HepG2 (cell line): ENCODE data around the gene DTWD2. TPM values are rescaled to one million over a fixed set of nuclear protein-coding genes. Genes with fewer than 3 reads are reported as not detected.

Experiments used
- ATAD3A ChIP-seq: sonication (generic); formaldehyde crosslinking; IDR thresholded peaks from 2 replicates; pipeline ENCODE4 v1.4.0; 2020; ENCODE audit warnings: missing genetic modification reagents
- EHMT2 ChIP-seq: fragments of 200-600 bp; sonication (generic); IDR thresholded peaks from 2 replicates; pipeline ENCODE4 v1.7.0; 2017; ENCODE audit warnings: antibody characterized with exemption, low read depth, low read length, borderline replicate concordance
- ELF3 ChIP-seq: IDR thresholded peaks from 2 replicates; pipeline ENCODE4 v1.6.1; 2016; ENCODE audit warnings: missing genetic modification reagents, missing compliant biosample characterization
- HNF4G ChIP-seq, 2 experiments: sonication (generic) in 1 of 2; formaldehyde crosslinking in 1 of 2; IDR thresholded peaks; 2 replicates each; pipeline versions ENCODE4 v1.4.0 to v1.6.1; 2011 to 2020; ENCODE audit warnings: borderline replicate concordance in 2 of 2, low read depth in 2 of 2, mild to moderate bottlenecking in 2 of 2, low read length in 1 of 2, missing genetic modification reagents in 1 of 2, moderate library complexity in 1 of 2
- ISL2 ChIP-seq: sonication (generic); formaldehyde crosslinking; IDR thresholded peaks from 2 replicates; pipeline ENCODE4 v1.5.0; 2020; ENCODE audit warnings: missing genetic modification reagents
- JUNB ChIP-seq: sonication (generic); formaldehyde crosslinking; IDR thresholded peaks from 2 replicates; pipeline ENCODE4 v1.8.0; 2022; ENCODE audit warnings: missing genetic modification reagents, mild to moderate bottlenecking, borderline replicate concordance
- RNF2 ChIP-seq: fragments of 450-650 bp; conservative IDR thresholded peaks from 2 replicates; pipeline ENCODE4 v1.6.1; 2016; ENCODE audit warnings: low read depth
- SSRP1 ChIP-seq: IDR thresholded peaks from 2 replicates; pipeline ENCODE4 v1.6.1; 2016; ENCODE audit warnings: control low read depth
- ZFP36L1 ChIP-seq: sonication (generic); formaldehyde crosslinking; IDR thresholded peaks from 2 replicates; pipeline ENCODE4 v1.8.0; 2022; ENCODE audit warnings: mild to moderate bottlenecking, missing genetic modification reagents, moderate library complexity
- ZNF101 ChIP-seq: sonication (generic); formaldehyde crosslinking; IDR thresholded peaks from 2 replicates; pipeline ENCODE4 v1.4.0; 2020; ENCODE audit warnings: mild to moderate bottlenecking, low read depth, missing genetic modification reagents, borderline replicate concordance
- ZNF441 ChIP-seq: sonication (generic); formaldehyde crosslinking; IDR thresholded peaks from 2 replicates; pipeline ENCODE4 v1.7.0; 2021; ENCODE audit warnings: missing genetic modification reagents, borderline replicate concordance
- ZNF543 ChIP-seq: sonication (generic); formaldehyde crosslinking; IDR thresholded peaks from 2 replicates; pipeline ENCODE4 v1.4.0; 2020; ENCODE audit warnings: mild to moderate bottlenecking, missing genetic modification reagents
- ZNF703 ChIP-seq: sonication (generic); formaldehyde crosslinking; IDR thresholded peaks from 2 replicates; pipeline ENCODE4 v1.5.1; 2020; ENCODE audit warnings: missing genetic modification reagents, mild to moderate bottlenecking, moderate library complexity, borderline replicate concordance
- ZNF709 ChIP-seq: sonication (generic); formaldehyde crosslinking; IDR thresholded peaks from 2 replicates; pipeline ENCODE4 v1.5.0; 2020; ENCODE audit warnings: mild to moderate bottlenecking, missing genetic modification reagents
- polyA plus RNA-seq, 8 experiments: library from polyadenylated mRNA; depleted of rRNA in 3 of 8; stranded (reverse) in 7 of 8; unstranded in 1 of 8; fragments of >200 nt; fragmentation: Illumina TruSeq in 4 of 8; extraction: Trizol in 4 of 8; gene quantifications; 2 replicates each; pipeline versions ENCODE4 v1.2.1 to v1.2.3, GENCODE V29; 2011 to 2016; ENCODE audit warnings: low read depth in 4 of 8, missing spikeins in 1 of 8, mixed read lengths in 1 of 8; ENCODE audit not compliant: insufficient read depth in 1 of 8
- total RNA-seq, 5 experiments: library from RNA; depleted of rRNA; stranded (reverse); fragments of >200 nt; fragmentation: Illumina TruSeq; extraction: Trizol; gene quantifications; 2 replicates each; pipeline ENCODE4 v1.2.3, GENCODE V29; 2016; ENCODE audit warnings: low read depth in 1 of 5
- TF ChIP-seq, protein P1 (sequence below): sonication (generic); formaldehyde crosslinking; IDR thresholded peaks from 2 replicates; pipeline ENCODE4 v1.5.0; 2020; ENCODE audit warnings: missing genetic modification reagents
- TF ChIP-seq, protein P2 (sequence below): IDR thresholded peaks from 2 replicates; pipeline ENCODE4 v1.6.1; 2016
- TF ChIP-seq, protein P3 (sequence below): sonication (generic); formaldehyde crosslinking; IDR thresholded peaks from 2 replicates; pipeline ENCODE4 v1.8.1; 2023; ENCODE audit warnings: mild to moderate bottlenecking, missing genetic modification reagents
- TF ChIP-seq, protein P4 (sequence below): sonication (generic); formaldehyde crosslinking; IDR thresholded peaks from 2 replicates; pipeline ENCODE4 v1.5.1; 2020; ENCODE audit warnings: mild to moderate bottlenecking, moderate library complexity, missing genetic modification reagents
- TF ChIP-seq, protein P5 (sequence below): fragments of 450-650 bp; IDR thresholded peaks from 2 replicates; pipeline ENCODE4 v1.6.1; 2017; ENCODE audit warnings: mild to moderate bottlenecking
- TF ChIP-seq, protein P6 (sequence below): sonication (generic); formaldehyde crosslinking; IDR thresholded peaks from 2 replicates; pipeline ENCODE4 v1.4.0; 2020; ENCODE audit warnings: missing genetic modification reagents

DTWD2 gene
- total and polyA plus RNA-seq, 2 of the 13 experiments (the other 11 are each of a cell fraction or from before 2014, with no cell fraction given): 1.6 to 6.0 TPM

DNA sequence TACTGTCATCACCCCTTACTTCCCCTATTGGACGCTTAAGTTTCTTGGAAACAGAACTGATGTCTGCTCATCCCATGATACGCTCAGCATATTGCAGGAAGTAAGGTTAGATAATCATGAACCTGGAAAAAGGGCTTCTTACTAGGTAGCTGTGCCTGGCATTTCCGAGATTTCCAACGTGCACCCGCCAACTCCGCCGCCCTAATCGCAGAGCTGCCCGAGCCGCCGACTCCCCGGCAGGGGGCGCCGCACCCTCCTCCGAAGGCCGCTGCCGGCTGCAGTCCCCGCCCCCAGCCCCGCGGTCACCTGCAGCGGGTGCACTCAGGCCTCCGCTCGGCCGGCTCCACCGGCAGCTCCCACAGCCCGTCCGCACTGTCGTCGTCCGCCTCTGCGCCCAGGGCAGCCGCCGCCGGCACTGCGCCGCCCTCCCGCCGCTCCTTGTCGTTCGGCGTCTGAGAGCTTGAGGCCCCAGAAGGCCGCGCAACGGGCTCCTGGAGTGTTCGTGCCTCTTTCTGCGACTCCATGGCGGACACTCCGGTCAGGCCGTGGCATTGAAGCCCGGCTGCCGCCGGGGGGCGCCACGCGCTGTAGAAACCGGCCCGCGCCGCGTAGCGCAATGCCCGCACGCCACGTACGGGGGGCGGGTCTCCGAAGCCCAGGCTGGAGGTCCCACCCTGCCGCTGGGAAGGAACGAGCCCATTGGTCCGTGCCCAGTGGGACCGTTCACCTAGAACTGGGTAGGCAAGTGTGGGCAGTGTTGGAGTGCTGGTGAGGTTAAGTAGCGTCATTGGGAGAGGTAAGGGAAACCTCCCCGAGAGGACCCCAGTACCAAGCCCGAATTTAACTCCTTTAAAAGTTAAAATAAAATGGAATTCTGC, at the start of gene DTWD2 (continued):
- TF ChIP-seq, protein P1, sequence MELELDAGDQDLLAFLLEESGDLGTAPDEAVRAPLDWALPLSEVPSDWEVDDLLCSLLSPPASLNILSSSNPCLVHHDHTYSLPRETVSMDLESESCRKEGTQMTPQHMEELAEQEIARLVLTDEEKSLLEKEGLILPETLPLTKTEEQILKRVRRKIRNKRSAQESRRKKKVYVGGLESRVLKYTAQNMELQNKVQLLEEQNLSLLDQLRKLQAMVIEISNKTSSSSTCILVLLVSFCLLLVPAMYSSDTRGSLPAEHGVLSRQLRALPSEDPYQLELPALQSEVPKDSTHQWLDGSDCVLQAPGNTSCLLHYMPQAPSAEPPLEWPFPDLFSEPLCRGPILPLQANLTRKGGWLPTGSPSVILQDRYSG (CRISPR knock-in tag): peak; percentile 69
- TF ChIP-seq, protein P2, sequence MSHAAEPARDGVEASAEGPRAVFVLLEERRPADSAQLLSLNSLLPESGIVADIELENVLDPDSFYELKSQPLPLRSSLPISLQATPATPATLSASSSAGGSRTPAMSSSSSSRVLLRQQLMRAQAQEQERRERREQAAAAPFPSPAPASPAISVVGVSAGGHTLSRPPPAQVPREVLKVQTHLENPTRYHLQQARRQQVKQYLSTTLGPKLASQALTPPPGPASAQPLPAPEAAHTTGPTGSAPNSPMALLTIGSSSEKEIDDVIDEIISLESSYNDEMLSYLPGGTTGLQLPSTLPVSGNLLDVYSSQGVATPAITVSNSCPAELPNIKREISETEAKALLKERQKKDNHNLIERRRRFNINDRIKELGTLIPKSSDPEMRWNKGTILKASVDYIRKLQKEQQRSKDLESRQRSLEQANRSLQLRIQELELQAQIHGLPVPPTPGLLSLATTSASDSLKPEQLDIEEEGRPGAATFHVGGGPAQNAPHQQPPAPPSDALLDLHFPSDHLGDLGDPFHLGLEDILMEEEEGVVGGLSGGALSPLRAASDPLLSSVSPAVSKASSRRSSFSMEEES (CRISPR knock-in tag): no peak
- TF ChIP-seq EHMT2: no peak
- TF ChIP-seq, protein P3, sequence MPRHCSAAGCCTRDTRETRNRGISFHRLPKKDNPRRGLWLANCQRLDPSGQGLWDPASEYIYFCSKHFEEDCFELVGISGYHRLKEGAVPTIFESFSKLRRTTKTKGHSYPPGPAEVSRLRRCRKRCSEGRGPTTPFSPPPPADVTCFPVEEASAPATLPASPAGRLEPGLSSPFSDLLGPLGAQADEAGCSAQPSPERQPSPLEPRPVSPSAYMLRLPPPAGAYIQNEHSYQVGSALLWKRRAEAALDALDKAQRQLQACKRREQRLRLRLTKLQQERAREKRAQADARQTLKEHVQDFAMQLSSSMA (CRISPR knock-in tag): no peak
- TF ChIP-seq HNF4G (IDR thresholded peaks at IDR 0.05; ENCODE audit: borderline replicate concordance, low read depth, low read length): 0 out of 2 replicates have a peak, but pooled peaks have one; percentile 21
- peak; percentile 64; the same call in 1 of the 2 replicates for TF ChIP-seq HNF4G (CRISPR knock-in tag; IDR thresholded peaks at IDR 0.05; ENCODE audit: borderline replicate concordance, low read depth)
- TF ChIP-seq ELF3: peak; percentile 10; the same call in 1 of the 2 replicates
- TF ChIP-seq RNF2: peak; percentile 74; the same call in 1 of the 2 replicates
- TF ChIP-seq ATAD3A: no peak
- TF ChIP-seq ISL2 (CRISPR knock-in tag): no peak; the same call in 1 of the 2 replicates
- TF ChIP-seq ZNF101: no peak
- peak; percentile 85; the same call in 1 of the 2 replicates for TF ChIP-seq ZFP36L1 (CRISPR knock-in tag)
- TF ChIP-seq SSRP1 (CRISPR knock-in tag): no peak
- TF ChIP-seq, protein P4, sequence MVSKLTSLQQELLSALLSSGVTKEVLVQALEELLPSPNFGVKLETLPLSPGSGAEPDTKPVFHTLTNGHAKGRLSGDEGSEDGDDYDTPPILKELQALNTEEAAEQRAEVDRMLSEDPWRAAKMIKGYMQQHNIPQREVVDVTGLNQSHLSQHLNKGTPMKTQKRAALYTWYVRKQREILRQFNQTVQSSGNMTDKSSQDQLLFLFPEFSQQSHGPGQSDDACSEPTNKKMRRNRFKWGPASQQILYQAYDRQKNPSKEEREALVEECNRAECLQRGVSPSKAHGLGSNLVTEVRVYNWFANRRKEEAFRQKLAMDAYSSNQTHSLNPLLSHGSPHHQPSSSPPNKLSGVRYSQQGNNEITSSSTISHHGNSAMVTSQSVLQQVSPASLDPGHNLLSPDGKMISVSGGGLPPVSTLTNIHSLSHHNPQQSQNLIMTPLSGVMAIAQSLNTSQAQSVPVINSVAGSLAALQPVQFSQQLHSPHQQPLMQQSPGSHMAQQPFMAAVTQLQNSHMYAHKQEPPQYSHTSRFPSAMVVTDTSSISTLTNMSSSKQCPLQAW (CRISPR knock-in tag): peak; percentile 80; the same call in 1 of the 2 replicates
- peak; percentile 54; the same call in 1 of the 2 replicates for TF ChIP-seq ZNF709
- peak; percentile 68; the same call in 1 of the 2 replicates for TF ChIP-seq ZNF703 (CRISPR knock-in tag)
- TF ChIP-seq JUNB: no peak
- TF ChIP-seq ZNF543: peak; percentile 54; the same call in 1 of the 2 replicates
- TF ChIP-seq, protein P5, sequence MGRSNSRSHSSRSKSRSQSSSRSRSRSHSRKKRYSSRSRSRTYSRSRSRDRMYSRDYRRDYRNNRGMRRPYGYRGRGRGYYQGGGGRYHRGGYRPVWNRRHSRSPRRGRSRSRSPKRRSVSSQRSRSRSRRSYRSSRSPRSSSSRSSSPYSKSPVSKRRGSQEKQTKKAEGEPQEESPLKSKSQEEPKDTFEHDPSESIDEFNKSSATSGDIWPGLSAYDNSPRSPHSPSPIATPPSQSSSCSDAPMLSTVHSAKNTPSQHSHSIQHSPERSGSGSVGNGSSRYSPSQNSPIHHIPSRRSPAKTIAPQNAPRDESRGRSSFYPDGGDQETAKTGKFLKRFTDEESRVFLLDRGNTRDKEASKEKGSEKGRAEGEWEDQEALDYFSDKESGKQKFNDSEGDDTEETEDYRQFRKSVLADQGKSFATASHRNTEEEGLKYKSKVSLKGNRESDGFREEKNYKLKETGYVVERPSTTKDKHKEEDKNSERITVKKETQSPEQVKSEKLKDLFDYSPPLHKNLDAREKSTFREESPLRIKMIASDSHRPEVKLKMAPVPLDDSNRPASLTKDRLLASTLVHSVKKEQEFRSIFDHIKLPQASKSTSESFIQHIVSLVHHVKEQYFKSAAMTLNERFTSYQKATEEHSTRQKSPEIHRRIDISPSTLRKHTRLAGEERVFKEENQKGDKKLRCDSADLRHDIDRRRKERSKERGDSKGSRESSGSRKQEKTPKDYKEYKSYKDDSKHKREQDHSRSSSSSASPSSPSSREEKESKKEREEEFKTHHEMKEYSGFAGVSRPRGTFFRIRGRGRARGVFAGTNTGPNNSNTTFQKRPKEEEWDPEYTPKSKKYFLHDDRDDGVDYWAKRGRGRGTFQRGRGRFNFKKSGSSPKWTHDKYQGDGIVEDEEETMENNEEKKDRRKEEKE: no peak
- TF ChIP-seq, protein P6, sequence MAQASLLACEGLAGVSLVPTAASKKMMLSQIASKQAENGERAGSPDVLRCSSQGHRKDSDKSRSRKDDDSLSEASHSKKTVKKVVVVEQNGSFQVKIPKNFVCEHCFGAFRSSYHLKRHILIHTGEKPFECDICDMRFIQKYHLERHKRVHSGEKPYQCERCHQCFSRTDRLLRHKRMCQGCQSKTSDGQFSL (CRISPR knock-in tag): peak; percentile 12; the same call in 1 of the 2 replicates
- peak; percentile 81 for TF ChIP-seq ZNF441 (CRISPR knock-in tag)
